ENCODE results near the gene ATG12.
"Not testable (repeated sequence)": the region's sequence is repeated elsewhere in the genome, so short reads cannot be mapped to it uniquely, and the experiment has no call there.

- TF ChIP-seq CTCF, POLR2A (IDR thresholded peaks at IDR 0.05): not testable (repeated sequence)
These were observed 33.3 kb downstream of the ATG12 start for GRCh38 chr5:115808066-115808465.

Data from right lobe of liver (tissue), 4 donors.